ENCODE measurements around the gene NRROS.

- no peak for TF ChIP-seq EZH2phosphoT487 (IDR thresholded peaks at IDR 0.05; ENCODE audit: low read length)
- peak; percentile 97 for TF ChIP-seq CTCF (IDR thresholded peaks at IDR 0.05; ENCODE audit: low read length)
Observed at GRCh38 chr3:196684548-196685407, 45.3 kb downstream of the NRROS start.

All from MM.1S (cell line).